ENCODE data around the gene ATP8B2. TPM values are rescaled to one million over a fixed set of nuclear protein-coding genes. Genes with fewer than 3 reads are reported as not detected.
"Not testable (repeated sequence)": the region's sequence is repeated elsewhere in the genome, so short reads cannot be mapped to it uniquely, and the experiment has no call there.

Gene ATP8B2
- total and polyA plus RNA-seq, 7 donors = 0.92 to 64.3 (median 53.1) TPM

GRCh38 chr1:154360288-154360687 is 35.0 kb downstream of the ATP8B2 start:
- Histone ChIP-seq H3K9me3 (no peaks in the 10 kb centered on the region), H3K27me3 (no peaks in the 10 kb centered on the region), H3K36me3 (no peaks in the 10 kb centered on the region), H3K27ac (no peak overlapping the region), H3K4me3 (no peak overlapping the region), H3K4me1 (no peaks in the 10 kb centered on the region)
- intact Hi-C loops (cut with DNase I) = no loop called here
- DNase-seq = no peak
- TF ChIP-seq POLR2AphosphoS5 (IDR thresholded peaks at IDR 0.05) (no peak), POLR2A (IDR thresholded peaks at IDR 0.05) (no peak), EP300 (IDR thresholded peaks at IDR 0.05) (no peak), CTCF (IDR thresholded peaks at IDR 0.05) (no peak)

GRCh38 chr1:154360881-154361280 is 35.6 kb downstream of the ATP8B2 start:
- intact Hi-C loops (cut with DNase I); H3K4me3 ChIP-seq; H3K27ac ChIP-seq; H3K4me1 ChIP-seq; H3K36me3 ChIP-seq; DNase-seq; H3K27me3 ChIP-seq; H3K9me3 ChIP-seq: not testable (repeated sequence)
- 83 to 96% methylated on average over 5 of the region's 5 CpGs for WGBS, 2 donors

GRCh38 chr1:154361357-154361756 is 36.0 kb downstream of the ATP8B2 start:
- TF ChIP-seq CTCF (IDR thresholded peaks at IDR 0.05) (no peak), POLR2A (IDR thresholded peaks at IDR 0.05) (no peak), EP300 (IDR thresholded peaks at IDR 0.05) (no peak), POLR2AphosphoS5 (IDR thresholded peaks at IDR 0.05) (no peak)
- H3K27ac ChIP-seq = no peak overlapping the region
- intact Hi-C loops (cut with DNase I) = no loop called here
- no peak overlapping the region for H3K4me3 ChIP-seq
- H3K27me3 ChIP-seq = no peaks in the 10 kb centered on the region
- no peak for DNase-seq
- 73 to 74% methylated on average over 3 of the region's 3 CpGs for WGBS, 2 donors
- no peaks in the 10 kb centered on the region for H3K36me3 ChIP-seq
- H3K4me1 ChIP-seq = no peaks in the 10 kb centered on the region
- no peaks in the 10 kb centered on the region for H3K9me3 ChIP-seq

GRCh38 chr1:154371436-154371835 is 46.1 kb downstream of the ATP8B2 start:
- Histone ChIP-seq H3K27ac (no peak overlapping the region), H3K4me3 (no peak overlapping the region), H3K36me3 (no peaks in the 10 kb centered on the region), H3K9me3 (no peaks in the 10 kb centered on the region), H3K27me3 (no peaks in the 10 kb centered on the region), H3K4me1 (no peaks in the 10 kb centered on the region)
- intact Hi-C loops (cut with DNase I) = no loop called here
- TF ChIP-seq EP300 (IDR thresholded peaks at IDR 0.05) (no peak), CTCF (IDR thresholded peaks at IDR 0.05) (no peak), POLR2A (IDR thresholded peaks at IDR 0.05) (no peak), POLR2AphosphoS5 (IDR thresholded peaks at IDR 0.05) (no peak)
- 25 to 72% methylated on average over 6 of the region's 6 CpGs for WGBS, 2 donors
- no peak for DNase-seq

GRCh38 chr1:154373777-154374357 is 48.5 kb downstream of the ATP8B2 start:
- H3K36me3 ChIP-seq; H3K27ac ChIP-seq; H3K4me1 ChIP-seq; H3K4me3 ChIP-seq; H3K9me3 ChIP-seq; H3K27me3 ChIP-seq; intact Hi-C loops (cut with DNase I); DNase-seq: not testable (repeated sequence)
- 78 to 82% methylated on average over 7 of the region's 7 CpGs for WGBS, 2 donors

- WGBS, 2 donors = 85 to 94% methylated on average over 16 of the region's 16 CpGs
- intact Hi-C loops (cut with DNase I) = no loop called here
- Histone ChIP-seq H3K9me3 (no peaks in the 10 kb centered on the region), H3K4me1 (no peaks in the 10 kb centered on the region), H3K27ac (no peak overlapping the region), H3K36me3 (no peaks in the 10 kb centered on the region), H3K4me3 (no peak overlapping the region), H3K27me3 (no peaks in the 10 kb centered on the region)
- DNase-seq = no peak
- TF ChIP-seq POLR2A (IDR thresholded peaks at IDR 0.05) (no peak), EP300 (IDR thresholded peaks at IDR 0.05) (no peak), POLR2AphosphoS5 (IDR thresholded peaks at IDR 0.05) (no peak), CTCF (IDR thresholded peaks at IDR 0.05) (no peak)
These were observed 54.0 kb downstream of the ATP8B2 start for GRCh38 chr1:154379301-154379700.
